SK-N-MC (cell line): ENCODE measurements around the gene POP4.

ENCODE experiments used
- EZH2 ChIP-seq: fragments of 200-600 bp; sonication (generic); IDR thresholded peaks from one replicate; pipeline ENCODE4 v1.6.1; 2017; ENCODE audit warnings: antibody characterized with exemption
- FOXP2 ChIP-seq: optimal IDR thresholded peaks from 2 replicates; pipeline ENCODE3; 2011; ENCODE audit warnings: mild to moderate bottlenecking, moderate library complexity; ENCODE audit not compliant: insufficient read depth; ENCODE audit errors: extremely low read length, control extremely low read depth
- POLR2AphosphoS5 ChIP-seq: IDR thresholded peaks from 2 replicates; pipeline ENCODE4 v1.6.1; 2012; ENCODE audit warnings: mild to moderate bottlenecking, low read depth, low read length, borderline replicate concordance

DNA sequence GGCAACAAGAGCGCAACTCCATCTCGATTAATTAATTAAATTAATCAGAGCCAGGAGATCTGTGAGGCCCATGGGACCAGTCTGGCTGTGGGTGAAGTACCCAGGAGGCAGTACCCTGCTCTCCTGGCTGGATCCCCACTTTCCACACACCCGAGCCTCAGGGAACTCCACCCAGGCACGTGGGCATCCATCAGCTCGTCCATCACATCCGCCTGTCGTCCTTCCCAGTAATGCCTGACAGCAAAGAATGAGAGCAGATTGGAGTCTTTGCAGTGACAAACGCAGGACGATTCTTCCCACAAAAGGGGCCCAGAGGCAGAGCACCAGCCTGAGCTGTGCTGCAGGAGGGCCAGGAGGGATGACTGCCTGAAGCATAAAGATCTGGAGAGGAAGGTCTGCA lies 44.5 kb upstream of the POP4 start:
- TF ChIP-seq POLR2AphosphoS5 (no peak), EZH2 (no peak), FOXP2 (no peak)
